NCI-H2196 treated with DMSO at 0.1 percent for 48 hours (cell line): ENCODE measurements around the gene PRND.
"Not testable (repeated sequence)": the region's sequence is repeated elsewhere in the genome, so short reads cannot be mapped to it uniquely, and the experiment has no call there.

Source experiments
- DNase-seq: peaks from one replicate; lab custom pipeline; 2025; ENCODE audit not compliant: unreplicated experiment; lab: John Stamatoyannopoulos, UW

The PRND gene, protein sequence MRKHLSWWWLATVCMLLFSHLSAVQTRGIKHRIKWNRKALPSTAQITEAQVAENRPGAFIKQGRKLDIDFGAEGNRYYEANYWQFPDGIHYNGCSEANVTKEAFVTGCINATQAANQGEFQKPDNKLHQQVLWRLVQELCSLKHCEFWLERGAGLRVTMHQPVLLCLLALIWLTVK

DNA sequence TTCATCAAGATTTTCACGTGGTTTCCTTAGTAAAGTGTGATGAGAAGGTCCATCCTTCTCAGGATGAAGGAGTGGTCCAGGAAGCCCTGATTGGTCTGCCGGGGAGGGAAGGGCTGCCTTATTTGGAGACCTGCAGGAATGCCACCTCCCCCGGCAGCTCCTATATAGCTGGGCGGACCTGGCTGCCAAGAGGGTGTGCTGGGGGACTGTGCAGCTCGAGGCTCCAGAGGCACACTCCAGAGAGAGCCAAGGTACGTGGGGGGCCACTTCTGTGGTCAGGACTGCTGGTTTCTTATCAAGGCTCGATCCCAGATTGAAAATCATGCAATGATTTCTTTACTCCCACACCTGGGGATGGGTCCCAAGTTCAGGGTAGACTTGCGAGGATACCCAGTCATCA is at the start of gene PRND:
TSS of gene PRND (plus strand) at position 191 of the 400 bp plus-strand sequence. CDS start 2,643 bp downstream, outside the sequence.
- DNase-seq = no peak

DNA sequence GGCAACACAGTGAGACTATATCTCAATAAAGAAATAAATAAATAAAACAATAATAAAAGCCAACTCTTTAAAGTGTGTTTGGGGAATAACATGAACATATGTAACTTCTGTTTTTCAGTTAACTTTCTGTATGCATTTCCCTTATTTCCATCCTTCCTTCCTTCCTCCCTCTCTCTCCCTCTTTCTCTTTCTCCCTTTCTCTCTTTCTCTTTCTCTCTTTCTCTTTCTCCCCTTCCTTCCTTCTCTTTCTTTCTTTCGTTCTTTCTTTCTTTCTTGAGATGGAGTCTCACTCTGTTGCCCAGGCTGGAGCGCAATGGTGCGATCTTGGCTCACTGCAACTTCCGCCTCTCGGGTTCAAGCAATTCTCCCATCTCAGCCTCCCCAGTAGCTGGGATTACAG is 48.8 kb upstream of the PRND start:
- no peak for DNase-seq

DNA sequence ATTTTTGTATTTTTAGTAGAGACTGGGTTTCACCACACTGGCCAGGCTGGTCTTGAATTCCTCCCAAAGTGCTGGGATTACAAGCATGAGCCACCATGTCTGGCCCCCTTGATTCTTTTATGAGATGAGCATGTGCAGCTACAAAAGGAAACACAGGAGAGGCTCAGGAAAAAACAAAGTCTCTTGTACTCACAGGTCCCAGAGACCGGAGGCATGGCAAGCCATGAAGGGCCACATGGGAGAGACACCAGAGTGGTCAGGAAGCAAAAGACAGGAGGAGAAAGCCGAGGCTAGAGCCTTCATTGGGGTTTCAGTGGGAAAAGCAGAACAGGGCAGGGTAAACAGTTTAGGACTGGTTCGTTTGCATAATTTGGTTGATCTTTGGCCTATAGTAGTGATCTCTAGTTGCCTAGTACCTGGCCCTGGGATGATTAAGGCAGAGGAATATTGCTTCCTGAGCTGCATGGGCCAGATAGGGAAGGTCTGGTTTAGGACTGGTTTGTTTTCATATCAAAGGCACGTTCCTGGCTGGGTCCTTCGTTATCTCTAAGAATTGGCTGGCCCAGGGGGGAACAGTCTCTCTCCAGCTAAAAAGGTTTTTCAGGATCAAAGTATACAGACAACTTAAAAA is 48.2 kb upstream of the PRND start:
- no peak for DNase-seq

DNA sequence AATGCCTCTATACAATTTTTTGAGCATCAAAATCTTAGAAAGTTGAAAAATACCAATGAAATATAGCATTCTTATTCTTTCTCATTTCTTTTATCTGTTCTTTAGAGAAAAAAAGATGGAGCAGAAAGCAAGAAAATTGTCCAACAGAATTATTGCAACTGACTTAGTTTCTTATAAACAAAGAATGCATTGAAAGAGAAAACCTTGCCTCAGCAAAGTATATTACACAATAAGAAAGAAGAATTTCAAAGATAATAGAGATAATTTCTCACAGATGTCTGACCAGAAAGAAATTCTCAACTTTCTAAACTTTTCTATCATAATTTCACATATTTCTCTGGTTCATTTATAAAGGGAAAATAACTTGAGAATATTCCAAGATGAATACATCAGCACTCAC is 47.0 kb upstream of the PRND start:
- no peak for DNase-seq

DNA sequence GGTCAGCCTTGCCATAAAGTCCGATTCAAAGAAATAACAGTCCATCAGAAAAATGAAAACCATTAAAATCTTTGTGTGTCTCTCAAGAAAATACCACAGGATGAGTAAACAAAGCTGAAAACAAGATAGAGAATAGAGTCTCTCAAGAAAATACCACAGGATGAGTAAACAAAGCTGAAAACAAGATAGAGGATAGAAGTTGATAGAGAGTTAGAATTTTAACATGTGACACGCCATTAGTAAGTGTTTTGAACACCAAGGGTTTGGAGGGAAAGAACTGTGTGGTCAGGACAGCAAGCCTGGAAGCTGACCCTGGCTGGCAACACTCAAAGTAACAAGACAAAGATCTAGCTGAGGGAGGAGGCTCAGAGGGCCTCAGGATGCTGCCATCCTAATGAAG is 43.9 kb upstream of the PRND start:
- DNase-seq = no peak

DNA sequence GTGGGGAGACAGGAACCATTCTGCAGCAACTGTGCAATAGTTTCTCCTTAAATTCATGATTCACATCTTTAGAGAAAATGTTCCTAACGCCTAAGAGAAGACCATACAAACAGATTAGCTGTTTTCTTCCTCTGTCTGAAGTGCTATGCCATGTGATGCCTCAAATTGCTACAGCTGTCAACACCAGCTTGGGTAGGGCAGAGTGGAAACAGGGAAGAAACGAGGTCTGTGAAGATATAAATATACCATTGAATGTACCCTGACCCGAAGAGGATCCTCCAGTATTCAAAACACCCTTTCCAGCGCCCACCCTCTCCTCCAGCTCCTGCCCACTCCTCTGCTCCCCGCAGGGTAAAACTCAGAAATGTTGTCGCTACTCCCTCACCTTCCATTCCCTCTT is 40.3 kb upstream of the PRND start:
- DNase-seq = no peak

DNA sequence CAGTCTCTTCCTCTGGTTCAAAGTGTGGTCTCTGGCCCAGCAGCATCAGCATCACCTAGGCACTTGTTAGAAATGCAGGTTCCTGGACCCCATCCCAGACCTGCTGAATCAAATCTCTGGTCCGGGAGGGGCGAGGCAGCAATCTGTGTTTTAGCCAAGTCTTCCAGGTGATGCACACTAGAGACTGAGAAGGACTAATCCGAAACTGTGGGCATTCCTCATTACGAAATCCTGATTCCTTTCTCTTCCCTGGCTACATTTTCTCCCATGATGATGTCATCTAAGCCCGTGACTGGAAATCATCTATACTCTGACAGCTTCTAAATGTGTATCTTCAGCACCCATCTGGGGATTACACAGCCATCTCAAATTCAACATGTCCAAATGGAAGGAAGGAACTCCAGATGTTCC is 39.7 kb upstream of the PRND start:
- no peak for DNase-seq

DNA sequence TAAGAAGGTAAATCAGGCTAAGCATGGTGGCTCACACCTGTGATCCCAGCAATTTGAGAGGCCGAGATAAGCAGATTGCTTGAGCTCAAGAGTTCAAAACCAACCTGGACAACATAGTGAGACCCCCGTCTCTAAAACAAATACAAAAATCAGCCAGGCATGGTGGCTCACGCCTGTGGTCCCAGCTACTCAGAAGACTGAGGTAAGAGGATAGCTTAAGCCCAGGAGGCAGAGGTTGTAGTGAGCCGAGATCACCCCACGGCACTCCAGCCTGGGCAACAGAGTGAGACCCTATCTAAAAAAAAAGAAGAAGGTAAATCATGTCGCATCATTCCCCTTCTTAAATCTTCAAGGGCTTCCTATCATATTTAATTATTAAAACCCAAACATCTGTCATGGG is 39.0 kb upstream of the PRND start:
- no peak for DNase-seq

DNA sequence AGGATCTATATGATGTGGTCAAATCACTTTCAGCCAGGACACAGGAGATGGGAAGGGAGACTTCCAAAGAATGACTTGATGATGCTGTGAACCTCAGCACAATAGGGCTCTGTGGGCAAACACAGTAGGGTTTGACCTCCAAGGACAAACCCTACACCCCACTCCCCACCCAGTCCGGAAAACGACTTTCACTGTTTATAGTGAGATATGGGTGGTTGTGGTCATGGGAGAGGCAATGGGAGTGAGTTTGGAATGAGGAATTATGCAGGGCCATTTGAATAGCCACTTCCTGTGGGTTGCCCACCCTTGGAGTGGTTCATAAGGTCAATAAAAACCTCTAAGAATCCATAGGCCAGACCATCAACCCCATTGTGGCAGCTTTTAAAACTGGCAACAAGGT is 38.4 kb upstream of the PRND start:
- no peak for DNase-seq

DNA sequence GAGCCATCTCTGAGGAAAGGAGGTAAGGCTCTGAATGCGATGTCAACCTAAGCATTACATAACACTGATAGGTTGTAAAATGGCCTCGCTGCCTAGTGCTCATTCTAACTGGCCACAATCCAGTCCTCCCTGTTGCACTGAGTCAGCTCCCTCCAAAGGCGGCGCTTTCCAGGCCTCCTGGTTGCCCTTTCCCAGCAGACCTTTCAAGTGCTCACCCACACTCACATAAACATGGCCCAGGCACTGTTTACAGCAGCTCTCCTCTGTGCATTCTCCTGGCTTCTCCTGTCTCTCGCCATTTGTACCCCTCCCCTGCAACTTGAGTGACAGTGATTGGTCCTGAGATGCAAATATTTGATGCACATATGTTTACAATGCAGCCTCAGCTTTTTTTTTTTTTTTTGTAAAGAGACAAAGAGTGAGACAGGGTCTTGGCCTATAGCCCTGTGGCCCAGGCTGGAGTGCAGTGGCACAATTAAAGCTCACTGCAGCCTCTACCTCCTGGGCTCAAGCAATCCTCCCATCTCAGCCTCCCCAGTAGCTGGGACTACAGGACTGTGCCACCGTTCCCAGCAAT is 36.8 kb upstream of the PRND start:
- DNase-seq = no peak

DNA sequence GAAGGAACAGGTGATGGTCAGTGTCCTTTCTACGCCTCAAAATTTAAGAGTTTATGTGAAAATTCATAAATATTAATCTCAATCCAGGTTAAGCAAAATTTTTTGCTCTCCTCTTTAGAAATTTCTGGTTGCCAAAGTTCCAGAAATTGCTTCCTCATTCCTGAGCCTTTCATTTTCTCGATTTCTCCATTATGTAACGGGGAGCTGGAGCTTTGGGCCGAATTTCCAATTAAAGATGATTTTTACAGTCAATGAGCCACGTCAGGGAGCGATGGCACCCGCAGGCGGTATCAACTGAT is 35.8 kb upstream of the PRND start:
- no peak for DNase-seq

DNA sequence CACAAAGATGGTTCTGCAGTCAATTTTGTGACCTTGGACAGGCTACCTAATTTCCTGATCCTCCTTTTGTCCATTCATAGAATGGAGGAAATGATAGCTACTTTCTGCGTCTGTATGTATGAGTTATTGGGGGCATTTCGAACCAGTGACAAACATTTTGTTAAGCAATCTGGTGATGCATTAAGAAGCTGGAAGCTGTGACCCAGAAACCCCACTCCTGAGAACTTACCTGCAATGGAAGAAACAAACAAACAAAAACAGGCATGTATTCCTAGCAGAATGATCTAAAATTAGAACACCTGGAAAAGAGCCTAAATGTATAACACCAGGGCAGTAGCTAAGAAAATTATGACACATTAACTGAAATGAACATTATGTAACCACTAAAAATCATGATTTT is 33.4 kb upstream of the PRND start:
- no peak for DNase-seq

DNA sequence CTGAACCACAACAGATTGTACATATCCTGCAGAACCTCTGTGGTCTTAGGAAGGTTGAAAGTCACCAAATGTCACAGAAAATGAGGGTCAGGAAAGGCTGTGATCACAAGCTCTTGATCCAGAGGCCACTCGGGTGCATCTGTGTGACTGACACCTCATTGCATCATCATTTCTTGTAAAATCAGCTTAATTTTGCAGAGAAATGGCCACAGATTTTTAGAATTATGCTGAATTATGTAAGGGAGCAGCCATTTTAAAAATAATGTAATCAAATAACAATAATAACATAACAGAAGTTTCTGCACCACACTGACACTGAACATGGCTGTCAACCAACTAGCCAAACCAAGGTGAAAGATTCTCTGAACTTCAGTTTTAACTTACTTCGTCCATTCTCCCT is 32.5 kb upstream of the PRND start:
- no peak for DNase-seq

DNA sequence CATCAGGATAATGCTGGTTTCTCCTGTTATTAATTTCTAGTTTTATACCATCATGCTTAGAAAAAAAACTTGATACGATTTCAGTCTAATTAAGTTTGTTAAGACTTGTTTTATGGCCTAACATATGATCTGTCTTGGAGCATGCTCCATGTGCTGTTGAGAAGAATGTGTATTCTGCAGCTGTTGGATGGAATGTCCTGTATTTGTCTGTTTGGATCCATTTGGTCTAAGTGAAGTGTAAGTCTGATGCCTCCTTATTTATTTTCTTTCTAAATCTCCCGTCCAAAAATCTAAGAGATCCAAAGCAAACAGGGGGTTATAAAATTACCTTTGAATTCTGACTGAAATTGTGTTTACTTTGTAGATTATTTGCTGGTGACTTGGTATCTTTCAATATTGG is 30.0 kb upstream of the PRND start:
- DNase-seq = no peak

DNA sequence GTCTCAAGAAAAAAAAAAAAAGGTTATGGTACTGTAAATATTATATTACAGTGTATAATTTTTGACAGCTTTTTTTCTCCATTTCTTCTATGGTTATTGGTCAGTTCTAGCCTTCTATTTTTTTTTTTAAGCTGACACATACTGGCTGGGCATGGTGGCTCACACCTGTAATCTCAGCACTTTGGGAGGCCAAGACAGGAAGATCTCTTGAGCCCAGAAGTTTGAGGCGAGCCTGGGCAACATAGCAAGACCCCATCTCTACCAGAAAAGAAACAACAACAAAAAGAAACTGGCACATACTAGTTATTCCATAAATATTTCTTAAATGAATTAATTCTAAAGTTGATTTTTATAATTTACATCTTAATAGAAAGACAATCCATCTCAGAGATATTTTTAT is 27.6 kb upstream of the PRND start:
- no peak for DNase-seq

DNA sequence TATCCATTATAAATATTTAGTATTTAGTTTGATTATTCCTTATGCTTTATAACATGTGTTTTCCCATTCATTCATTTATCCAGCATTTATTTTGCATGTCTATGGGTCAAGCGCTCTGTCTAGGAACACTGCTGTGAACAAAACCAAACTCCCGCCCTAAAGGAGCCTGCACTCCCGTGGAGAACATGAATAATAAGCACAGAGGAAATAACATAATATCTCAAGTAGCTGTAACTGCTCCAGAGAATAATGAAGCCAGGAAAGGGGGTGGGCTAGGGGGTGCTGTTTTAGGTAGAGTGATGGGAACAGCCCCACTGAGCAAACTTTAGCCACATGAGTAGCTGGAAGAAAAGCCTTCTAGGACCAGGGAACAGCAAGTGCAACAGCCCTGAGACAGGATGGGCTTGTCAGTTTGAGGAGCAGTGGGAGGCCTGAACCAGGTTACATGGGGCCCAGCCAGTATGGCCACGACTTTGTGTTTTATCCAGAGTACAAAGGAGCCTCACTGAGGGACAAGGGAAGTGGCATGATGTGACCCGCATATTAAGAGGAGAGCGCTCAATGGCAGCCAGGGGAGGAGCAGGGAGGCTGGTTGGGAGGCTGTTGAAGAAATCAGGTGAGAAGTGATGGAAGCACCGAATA is 24.4 kb upstream of the PRND start:
- DNase-seq = no peak

DNA sequence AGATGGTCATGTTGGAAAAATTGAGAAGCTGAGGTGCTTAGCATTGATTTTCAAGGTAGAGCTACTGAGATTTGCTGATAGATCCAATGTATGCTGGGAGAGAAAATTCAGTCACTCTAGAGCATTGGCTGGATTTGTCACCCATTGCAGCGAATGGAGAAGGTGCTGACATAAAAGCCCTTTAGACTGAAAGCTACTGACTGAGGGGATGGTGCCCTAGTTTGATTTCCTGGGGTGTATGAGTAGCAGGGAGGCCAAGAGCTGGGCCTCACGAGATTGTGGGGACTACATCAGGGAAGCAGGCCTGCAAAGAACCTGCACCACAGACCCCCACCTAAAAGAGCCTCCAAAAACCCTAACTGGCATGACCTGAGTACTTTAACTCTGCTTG is 23.9 kb upstream of the PRND start:
- no peak for DNase-seq

DNA sequence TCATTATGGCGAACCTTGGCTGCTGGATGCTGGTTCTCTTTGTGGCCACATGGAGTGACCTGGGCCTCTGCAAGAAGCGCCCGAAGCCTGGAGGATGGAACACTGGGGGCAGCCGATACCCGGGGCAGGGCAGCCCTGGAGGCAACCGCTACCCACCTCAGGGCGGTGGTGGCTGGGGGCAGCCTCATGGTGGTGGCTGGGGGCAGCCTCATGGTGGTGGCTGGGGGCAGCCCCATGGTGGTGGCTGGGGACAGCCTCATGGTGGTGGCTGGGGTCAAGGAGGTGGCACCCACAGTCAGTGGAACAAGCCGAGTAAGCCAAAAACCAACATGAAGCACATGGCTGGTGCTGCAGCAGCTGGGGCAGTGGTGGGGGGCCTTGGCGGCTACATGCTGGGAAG is 22.5 kb upstream of the PRND start:
- DNase-seq = no peak

DNA sequence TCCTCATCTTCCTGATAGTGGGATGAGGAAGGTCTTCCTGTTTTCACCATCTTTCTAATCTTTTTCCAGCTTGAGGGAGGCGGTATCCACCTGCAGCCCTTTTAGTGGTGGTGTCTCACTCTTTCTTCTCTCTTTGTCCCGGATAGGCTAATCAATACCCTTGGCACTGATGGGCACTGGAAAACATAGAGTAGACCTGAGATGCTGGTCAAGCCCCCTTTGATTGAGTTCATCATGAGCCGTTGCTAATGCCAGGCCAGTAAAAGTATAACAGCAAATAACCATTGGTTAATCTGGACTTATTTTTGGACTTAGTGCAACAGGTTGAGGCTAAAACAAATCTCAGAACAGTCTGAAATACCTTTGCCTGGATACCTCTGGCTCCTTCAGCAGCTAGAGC is 21.8 kb upstream of the PRND start:
- DNase-seq = no peak

DNA sequence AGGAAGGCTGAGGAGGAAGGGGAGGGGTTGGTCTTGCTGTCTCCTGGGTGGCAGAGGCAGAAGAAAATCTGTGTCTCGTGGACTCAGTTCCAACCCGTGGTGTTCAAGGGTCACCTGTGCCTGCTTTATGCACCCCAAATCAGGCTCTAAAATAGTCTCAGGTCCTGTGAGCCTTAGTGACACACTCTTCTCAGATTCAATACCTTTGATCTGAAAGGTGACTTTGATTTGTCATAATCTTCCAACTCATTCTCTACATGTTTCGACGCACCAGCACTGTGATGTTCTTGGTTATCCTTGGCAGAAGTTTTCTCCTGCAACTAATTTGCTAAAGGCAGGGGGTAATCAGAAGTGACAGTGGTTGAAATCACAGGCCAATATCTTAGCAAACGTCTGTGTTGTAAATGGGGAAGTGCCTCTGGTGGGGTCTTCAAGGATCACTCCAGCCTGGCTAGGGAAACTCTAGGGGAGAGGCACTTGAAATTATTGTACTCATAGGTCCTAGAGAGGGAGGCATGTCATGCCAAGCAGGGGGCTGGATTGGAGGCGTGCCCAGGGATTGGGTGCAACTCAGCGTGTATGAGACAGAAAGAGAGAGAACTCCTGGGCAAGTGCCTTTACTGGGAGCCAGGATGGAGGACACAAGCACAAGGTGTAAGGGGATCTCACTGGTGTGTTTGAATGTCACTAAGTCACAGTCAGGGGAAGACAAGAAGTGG is 19.0 kb upstream of the PRND start:
- DNase-seq = no peak

DNA sequence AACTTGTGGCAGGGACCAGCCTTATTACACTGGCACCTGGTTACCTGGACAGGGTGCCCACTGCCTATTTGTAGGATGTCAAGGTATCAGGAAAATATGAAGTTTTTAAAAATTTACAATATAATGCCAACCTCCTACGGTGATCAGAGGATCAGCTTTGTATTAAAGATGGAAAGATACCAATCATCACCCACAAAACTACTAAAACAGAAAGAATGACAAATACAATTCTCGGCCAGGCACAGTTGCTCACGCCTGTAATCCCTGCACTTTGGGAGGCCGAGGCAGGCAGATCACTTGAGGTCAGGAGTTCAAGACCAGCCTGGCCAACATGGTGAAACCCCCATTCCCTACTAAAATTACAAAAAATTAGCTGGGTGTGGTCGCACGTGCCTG is 18.4 kb upstream of the PRND start:
- no peak for DNase-seq

DNA sequence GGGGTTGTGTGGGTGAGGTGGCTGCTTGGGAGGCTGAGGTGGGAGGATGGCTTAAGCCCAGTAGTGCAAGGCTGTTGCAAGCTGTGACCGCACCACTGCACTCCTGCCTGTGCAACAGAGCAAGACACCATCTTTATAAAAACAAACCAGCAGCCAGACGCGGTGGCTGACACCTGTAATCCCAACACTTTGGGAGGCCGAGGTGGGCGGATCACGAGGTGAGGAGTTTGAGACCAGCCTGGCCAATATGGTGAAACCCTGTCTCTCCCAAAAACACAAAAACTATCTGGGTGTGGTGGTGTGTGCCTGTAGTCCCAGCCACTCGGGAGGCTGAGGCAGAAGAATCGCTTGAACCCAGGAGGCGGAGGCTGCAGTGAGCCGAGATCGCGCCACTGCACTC is 14.8 kb upstream of the PRND start:
- DNase-seq = not testable (repeated sequence)
